ENCODE data around the gene KL. TPM values are rescaled to one million over a fixed set of nuclear protein-coding genes. Genes with fewer than 3 reads are reported as not detected.

The KL gene
- total RNA-seq, 4 donors from 2014 or later = 1.9 to 11.9 (median 7.0) TPM

DNA sequence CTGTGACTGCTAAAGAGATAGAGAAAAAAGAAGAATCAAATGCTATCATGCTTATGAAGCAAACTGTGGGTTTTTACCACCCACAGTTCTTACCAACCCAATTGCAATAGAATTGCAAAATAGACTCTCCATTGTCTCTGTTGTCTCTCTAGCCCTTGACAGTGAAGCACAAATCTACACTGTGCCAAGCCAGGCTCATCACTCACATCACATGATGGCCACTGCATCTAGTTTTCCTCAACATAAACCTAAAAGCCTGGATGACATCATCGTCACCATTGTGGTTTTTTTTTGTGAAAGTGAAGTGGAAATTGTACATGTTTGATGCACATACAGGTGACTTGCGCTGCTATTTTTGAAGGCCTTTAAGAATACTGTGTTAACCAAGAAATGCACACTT lies 56.1 kb downstream of the KL start:
- TF ChIP-seq, protein P1, sequence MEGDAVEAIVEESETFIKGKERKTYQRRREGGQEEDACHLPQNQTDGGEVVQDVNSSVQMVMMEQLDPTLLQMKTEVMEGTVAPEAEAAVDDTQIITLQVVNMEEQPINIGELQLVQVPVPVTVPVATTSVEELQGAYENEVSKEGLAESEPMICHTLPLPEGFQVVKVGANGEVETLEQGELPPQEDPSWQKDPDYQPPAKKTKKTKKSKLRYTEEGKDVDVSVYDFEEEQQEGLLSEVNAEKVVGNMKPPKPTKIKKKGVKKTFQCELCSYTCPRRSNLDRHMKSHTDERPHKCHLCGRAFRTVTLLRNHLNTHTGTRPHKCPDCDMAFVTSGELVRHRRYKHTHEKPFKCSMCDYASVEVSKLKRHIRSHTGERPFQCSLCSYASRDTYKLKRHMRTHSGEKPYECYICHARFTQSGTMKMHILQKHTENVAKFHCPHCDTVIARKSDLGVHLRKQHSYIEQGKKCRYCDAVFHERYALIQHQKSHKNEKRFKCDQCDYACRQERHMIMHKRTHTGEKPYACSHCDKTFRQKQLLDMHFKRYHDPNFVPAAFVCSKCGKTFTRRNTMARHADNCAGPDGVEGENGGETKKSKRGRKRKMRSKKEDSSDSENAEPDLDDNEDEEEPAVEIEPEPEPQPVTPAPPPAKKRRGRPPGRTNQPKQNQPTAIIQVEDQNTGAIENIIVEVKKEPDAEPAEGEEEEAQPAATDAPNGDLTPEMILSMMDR (IDR thresholded peaks at IDR 0.05; ENCODE audit: low read depth) = no peak

DNA sequence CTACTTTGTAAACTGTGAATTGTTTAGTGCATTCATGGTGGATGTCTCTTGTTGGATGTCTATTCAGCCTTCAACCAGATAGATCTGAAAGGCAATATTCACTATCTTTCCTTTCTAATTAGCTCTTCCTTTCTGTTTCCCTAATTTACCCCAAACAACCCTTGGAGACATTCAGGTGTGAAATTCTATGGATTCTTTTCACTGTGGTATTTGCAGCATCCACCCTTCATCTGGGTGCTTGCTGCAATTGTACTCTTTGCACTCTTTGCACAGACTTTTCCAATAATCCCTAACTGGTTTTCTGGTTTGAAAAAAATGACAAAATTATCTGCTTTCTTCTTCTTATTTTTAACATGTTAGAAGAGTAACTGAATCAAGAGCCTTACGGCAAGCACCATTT lies 56.5 kb downstream of the KL start:
- TF ChIP-seq, protein P1 (IDR thresholded peaks at IDR 0.05; ENCODE audit: low read depth) = no peak

DNA sequence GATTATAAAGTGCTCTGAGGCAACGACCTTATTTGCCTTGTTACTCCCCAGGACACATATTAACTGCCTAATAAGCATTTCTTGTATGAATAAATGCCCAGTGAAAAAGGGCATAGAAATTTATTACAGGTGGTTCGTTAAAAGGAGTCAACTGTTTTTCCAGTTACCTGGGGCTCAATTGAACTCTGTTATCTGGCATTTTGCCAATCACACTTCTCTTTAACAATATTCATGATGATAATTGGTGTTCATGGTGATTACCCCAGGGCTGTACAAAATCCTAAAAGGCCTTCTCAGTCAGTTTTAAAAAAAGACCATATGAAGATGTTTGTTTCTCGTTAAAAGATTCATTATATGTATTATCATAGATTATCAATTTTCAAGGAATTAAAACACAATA lies 57.1 kb downstream of the KL start:
- TF ChIP-seq, protein P1 (IDR thresholded peaks at IDR 0.05; ENCODE audit: low read depth) = no peak

DNA sequence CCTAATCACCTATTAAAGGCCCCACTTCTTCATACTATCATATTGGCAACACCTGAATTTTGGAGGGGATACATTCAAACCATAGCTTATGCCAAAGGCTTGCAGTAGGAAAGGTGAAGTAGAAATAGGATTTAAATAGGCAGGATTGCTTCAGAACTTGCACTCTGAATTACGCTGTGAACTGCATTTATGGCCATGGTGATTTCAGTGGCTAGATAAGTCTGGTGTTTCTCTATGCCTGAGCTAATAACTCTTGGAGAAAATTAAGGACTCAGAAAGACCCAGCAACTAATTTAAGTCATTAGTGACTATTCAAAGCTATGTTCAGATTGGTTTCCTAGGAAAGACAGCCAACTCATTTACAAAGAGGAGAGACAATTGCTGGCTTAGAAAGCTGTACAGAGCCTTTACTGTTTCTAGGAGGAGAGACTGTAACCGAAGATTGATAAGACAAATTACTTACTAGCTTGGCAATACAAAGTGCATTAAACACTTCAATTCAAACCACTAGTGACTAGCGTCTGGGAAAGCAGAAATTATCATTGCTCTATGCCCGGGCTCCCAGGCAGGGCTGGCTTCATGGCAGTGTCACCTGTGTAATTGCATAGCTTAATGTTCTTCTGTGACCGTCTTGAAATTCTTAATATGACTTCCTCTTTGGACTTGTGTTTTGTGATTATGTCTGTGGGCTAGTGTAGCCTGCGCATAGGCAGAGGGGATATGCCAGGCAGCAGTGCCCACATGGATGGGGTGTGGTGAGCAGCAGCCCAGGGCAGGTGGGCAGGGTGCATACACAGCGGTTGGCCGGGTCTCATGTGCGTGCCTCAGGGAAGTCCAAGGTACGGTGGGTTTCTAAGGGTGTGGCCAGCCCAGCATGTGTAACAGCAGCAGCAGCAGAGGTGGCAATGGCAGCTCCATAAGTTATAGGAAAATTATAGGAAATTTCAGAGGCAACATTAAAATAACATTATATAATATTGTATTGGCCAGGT lies 60.1 kb downstream of the KL start:
- TF ChIP-seq, protein P1 (IDR thresholded peaks at IDR 0.05; ENCODE audit: low read depth) = no peak

DNA sequence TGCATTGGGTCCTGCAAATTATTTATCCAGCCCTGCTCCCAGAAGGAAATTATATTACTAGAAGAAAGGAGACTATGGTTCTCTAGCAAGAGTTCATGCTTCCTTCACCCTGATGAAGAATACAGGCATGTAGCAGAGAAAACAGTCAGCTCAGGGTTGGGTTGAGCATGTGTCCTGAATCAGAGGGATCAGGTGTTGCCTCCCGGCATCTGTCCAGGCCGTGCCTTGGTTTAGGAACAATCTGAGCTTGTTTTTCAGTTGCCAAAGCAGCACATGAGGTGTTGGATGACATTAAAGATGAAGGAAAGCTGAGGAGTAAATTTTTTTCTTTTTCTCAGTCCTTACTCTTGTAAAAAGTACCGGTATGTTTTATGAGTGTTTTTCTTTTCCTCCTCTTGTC lies 62.0 kb downstream of the KL start:
- TF ChIP-seq, protein P1 (IDR thresholded peaks at IDR 0.05; ENCODE audit: low read depth) = no peak

DNA sequence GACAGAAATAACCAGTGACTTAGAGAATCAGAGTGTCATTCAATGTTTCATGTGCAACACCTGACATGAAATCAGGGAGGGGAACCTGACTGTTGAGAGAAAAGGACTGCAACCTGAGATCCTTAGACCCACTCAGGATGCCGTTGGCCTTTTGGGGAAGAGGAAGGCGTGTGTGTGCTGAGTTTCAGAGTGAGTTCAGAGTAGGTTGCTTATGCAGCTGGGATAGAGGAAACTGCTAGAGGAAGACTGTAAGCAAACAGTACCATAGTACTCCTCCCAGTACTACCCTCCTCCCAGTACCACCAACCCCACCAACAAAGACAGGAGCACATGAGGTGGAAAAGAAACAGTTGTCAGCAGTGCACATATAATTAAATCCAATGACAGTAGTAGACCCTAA lies 63.7 kb downstream of the KL start:
- TF ChIP-seq, protein P1 (IDR thresholded peaks at IDR 0.05; ENCODE audit: low read depth) = no peak

DNA sequence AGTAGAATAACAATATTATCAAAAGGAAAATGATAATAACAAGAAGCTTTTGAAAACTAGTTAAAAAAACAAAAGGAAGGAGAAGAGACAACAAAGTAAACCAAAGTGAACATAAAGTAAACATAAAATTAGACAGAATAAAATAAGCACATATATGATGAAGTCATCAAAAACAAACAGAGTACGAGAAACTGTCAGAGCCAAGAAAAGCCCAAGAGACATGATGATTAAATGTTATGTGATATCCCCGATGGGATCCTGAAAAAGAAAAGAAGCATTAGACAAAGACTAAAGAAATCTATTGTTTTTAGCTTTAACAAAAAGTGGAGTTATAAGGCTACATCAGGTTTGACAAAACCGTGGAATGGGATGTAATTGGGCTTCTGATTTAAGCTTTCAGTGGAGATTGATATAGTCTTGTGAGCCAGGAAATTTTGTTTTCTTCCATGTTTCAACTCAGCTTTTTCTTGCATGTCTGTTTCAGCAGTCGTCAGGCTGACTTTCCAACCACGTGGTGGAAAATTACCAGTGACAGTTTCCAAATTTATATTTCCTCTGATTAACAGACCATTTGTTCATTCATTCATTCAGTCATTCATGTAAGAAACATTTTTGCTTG lies 64.9 kb downstream of the KL start:
- TF ChIP-seq, protein P1 (IDR thresholded peaks at IDR 0.05; ENCODE audit: low read depth) = no peak
